GM19025 (cell line): ENCODE data around the gene DRC3.
A peak's percentile ranks its signal among the peaks of the same experiment; 100 is the strongest.
"Not testable (repeated sequence)": the region's sequence is repeated elsewhere in the genome, so short reads cannot be mapped to it uniquely, and the experiment has no call there.

ENCODE experiments used
- ATAC-seq: cut with Tn5 transposase; IDR thresholded peaks from one replicate; pipeline ENCODE4 v1.9.1; 2021; ENCODE audit warnings: mild to moderate bottlenecking, low read depth, moderate library complexity; ENCODE audit not compliant: unreplicated experiment

The DRC3 gene

DNA sequence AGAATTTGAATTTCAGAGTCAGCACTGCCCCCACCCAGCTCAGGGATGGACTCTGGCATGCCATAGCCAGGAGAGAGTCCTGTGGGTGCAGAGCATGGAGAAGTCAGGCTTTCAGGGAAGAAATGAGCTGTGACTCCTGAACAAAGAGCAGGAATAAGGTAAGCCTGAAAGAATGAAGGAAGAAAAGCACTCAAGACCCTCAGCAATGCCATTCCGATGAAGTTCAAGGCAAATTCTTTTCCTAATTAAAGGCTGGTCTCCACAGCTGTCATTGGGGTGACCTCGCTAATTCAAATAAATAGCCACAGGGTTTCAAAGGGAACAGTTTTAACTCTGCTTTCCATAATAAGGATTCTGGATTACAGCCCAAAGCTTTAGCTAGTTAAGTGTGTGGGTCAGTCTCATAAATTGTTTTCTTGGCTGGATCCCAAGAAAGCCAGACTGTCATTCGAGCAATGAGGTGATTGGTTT is 32.2 kb upstream of the DRC3 start:
- no peak for ATAC-seq

DNA sequence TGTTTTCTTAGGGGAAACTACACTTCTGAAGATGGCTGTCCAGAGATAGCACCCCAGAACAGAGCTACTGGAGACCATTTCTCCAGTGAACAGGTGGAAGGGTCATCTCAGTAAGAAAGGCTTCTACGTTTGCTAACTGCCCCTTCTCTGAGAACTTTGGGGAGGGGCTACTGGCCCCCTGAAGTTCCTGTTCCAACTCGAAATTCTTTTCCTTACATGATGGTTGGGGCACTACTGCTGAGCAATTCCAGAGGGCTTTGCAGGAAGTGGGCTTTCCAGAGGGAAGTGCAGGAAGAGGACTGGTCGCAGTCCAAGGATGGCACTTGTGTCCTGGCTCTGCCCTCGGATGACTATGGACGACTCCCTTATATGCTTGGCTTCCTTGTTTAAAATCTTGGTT is 31.6 kb upstream of the DRC3 start:
- no peak for ATAC-seq

DNA sequence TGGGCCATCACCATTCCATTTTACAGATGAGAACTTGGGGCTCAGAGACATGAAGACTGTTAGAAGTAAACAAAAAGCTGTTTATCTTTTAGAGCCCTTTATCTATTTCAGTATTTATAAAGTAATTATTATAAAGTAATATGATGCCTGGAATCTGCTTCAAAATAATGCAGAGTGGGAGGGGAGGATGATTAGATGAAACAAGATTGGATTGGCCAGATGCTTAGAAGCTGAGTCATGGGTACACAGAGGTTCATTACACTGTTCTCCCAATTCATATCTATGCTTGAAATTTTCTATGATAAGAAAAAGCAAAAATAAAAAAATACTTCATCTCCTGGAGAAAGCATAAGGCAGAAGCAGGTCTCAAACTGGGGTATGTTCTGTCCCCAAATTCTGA is 29.8 kb upstream of the DRC3 start:
- no peak for ATAC-seq

DNA sequence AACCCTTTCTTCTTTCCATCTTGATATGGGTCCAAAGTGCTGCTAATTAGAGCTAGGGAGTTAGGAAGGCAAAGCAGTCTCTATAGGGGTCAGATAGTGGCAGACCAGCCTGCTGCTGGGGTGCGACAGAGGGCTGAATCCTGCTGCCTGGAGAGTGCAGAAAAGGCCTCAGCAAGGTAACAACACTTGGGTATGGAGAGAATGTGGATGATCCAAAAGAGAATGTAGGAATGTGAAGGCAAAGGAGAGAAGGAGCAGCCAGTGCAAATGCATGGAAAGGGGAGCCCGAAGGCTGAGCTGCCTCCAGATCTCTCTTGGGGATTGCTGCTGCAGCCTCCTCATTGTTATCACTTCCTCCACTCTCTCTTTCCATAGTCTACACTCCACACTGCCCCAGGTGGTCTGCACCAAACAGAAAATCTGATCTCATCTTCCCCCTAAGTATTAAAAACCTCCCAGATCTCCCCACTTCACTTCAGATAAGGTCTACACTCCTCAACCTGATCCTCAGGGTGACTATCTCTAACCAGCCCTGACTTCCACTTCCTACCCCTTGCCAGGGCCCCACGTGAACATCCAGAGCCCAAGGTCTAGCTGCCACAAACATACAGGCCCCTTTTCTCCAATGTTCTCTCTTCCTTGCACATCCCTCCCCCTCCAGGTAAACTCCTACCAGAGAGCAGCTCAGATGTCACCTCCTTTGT is 29.2 kb upstream of the DRC3 start:
- ATAC-seq, result no peak

DNA sequence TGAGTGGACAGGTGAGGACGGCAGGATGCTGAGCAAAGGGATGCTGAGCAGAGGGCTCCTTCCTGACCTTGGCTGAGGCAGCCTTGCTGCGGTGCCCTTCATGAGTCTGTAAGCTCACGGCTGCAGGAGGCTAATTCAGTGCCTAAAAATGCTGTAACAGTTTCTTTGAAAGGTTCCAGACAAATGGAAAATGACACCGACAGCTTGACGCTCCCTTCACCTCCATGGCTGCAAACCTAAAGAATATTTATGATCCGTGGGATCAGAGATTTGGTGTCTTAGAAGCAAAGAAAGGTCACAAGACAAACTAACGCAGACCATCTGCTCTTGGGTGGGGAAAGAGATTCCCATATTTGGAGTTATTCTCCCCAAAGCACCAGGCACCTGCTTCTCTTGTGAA is 28.4 kb upstream of the DRC3 start:
- no peak for ATAC-seq

DNA sequence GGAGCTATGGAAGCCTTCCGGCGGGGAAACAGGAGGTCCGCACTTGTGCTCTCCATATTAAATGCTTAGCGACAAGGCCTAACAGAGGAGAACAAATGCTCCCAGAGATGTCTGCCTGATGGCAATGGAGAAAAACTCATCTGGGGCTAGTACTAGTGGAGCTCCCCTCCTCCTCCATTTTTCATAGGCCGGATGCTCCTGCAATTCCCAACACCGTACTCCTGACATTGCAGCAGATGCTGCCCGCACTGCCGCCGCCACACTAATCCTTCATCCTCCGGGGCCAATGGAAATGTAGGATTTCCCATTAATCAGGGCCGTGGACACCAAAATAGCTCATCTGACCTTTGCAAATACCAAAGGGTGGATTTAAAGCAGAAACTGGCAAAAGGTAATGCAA is 27.9 kb upstream of the DRC3 start:
- no peak for ATAC-seq

DNA sequence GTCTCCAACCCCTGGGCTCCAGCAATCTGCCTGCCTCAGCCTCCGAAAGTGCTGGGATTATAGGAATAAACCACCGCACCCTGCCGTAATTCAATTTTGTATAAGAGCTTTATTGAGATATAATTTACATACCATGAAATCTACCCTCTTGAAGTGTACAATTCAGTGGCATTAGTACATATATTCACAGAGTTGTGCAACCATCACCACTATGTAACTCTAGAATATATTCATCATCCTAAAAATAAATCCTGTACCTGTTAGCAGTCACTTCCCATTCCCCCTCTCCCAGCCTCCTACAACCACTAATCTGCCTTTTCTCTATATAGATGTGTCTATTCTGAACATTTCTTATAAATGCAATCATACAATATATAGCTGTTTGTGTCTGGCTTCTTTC is 26.6 kb upstream of the DRC3 start:
- no peak for ATAC-seq

DNA sequence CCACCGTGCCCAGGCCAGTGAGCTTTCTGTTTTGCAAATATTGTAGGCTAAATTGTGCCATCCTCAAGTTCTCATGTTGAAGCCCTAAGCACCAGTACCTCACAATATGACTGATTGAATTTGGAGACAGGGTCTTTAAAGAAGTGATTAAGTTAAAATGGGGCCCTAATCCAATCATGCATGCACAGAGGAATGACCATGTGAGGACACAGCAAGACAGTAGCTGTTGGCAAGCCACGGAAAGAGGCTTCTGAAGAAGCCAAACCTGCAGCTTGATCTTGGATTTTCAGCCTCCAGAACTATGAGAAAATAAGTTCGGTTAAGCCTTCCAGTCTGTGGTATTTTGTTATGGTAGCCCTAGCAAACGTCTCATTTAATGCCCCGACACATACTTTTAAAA is 25.4 kb upstream of the DRC3 start:
- ATAC-seq, result no peak

DNA sequence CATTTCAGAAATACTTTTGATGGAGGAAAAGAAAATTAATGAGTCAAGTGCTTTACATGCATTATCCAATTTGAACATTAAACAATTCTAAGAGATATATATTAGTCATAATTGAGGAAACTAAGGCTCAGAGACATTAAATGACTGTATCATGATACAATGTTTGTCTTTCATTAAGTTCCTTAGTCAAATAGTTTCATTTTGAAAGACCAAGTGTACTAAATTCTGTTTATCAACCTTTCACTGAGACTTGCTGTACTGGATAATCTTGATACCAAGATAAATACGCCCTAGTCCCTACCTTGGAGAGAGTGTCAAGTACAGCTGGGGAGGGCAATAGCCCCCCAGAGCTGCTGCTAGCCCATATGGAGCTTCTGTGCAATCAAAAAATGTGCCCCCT is 24.7 kb upstream of the DRC3 start:
- no peak for ATAC-seq

DNA sequence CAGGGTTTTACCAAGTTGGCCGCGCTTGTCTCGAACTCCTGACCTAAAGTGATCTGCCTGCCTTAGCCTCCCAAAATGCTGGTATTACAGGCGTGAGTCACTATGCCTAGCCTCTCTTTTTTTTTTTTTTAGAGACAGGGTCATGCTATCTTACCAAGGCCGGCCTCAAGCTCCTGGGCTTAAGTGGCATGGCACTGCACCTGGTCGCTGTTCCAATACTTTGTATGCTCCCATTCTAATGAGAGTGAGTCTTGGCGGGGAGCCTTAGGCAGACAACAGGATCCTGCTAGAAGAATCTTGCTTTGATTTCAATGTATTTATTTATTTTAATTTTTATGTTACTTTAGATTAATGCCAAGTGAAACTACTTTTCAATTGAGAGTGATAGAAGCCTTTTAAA is 22.3 kb upstream of the DRC3 start:
- ATAC-seq, result no peak

DNA sequence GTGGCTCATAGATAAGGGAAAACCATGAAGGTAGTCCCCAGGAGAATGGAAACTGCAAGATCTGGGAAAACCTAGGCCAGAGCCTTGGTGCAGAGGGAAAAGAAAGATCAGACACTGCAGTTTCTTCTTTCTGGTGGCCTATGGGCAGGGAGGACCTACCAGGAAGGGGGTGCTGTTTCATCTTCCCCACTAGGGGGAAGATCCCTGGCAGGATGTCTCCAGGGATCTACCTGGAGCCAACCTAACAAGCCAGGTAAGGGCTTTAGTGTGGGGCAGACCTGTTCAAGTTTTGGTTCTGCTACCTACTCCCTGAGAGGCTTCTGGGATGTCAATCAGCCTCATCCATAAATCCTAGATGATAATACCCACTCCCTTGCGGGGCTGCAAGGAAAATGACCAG is 21.9 kb upstream of the DRC3 start:
- no peak for ATAC-seq

DNA sequence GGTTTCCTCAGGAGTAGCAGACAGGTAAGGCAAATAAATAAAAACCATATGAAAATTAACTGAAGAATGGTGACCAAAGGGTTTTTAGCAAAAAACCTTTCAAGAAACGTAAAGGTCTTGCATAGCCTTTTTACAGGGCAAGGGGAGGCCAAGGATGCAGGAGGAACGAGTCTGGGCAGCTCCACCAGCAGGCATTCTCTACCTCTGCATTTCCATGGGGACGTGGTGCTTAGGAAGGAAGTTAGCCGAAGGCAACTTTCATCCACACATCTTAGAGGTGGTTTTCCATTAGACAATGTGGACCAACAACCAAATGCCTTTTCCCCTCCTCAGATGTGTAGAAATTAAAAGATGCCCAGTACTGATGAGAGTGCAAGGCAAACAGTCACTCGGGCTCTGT is 21.1 kb upstream of the DRC3 start:
- no peak for ATAC-seq

DNA sequence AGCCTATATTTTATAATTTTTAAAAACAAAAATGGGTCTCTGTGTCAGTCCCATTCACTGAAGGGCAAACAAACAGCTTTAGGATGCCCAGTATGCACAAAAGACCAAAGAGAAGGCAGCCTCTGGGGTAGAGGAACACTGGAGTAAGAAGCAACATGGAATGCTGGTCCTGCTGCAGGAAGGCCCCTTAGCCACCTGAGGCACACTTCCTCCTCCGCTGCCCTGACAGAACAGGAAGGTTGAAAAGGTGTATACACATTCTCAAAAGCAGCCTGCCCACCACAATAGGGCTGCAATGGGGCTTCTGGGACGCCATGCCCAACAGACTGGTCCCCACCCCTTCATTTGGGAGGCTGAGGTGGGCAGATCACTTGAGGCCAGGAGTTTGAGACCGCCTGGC is 20.0 kb upstream of the DRC3 start:
- ATAC-seq, result no peak

DNA sequence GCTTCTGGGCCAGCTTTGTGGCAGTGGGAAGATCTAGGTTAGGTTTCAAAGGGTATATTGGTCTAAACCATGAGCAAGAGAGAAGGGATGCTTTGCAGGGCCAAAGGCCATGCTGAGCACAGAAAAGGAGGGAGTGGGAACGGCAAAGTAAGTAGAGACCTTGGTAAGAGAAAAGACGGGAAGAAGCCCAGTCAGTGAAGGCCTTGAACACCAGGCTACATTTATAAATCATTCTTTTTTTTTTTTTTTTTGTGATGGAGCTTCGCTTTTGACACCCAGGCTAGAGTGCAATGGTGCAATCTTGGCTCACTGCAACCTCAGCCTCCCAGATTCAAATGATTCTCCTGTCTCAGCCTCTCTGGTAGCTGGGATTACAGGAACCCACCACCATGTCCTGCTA is 18.6 kb upstream of the DRC3 start:
- ATAC-seq, result no peak

DNA sequence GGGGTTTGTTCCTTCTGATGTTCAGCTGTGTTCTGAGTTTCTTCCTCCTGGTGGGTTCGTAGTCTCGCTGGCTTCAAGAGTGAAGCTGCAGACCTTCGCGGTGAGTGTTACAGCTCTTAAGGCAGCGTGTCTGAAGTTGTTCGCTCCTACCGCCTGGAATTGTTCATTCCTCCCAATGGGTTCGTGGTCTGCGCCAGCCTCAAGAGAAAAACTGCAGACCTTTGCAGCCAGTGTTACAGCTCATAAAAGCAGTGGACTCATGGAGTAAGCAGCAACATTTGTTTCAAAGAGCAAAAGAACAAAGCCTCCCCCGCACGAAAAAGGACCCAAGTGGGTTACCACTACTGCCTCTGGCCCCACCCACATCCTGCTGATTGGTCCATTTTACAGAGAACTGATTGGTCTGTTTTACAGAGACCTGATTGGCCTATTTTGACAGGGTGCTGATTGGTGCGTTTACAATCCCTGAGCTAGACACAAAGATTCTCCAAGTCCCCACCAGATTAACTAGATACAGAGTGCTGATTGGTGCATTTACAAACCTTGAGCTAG is 16.8 kb upstream of the DRC3 start:
- not testable (repeated sequence) for ATAC-seq

DNA sequence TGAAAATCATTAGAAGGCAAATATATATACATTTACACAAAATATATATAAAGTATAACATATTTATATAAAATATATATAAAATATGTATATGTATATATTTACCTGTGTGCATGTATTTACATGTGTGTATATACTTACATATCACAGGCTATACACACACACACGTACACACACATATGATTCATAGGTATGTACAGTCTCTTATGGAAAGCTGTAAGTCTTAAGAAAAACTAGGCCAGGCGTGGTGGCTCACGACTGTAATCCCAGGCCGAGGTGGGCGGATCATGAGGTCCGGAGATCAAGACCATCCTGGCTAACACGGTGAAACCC is 15.1 kb upstream of the DRC3 start:
- ATAC-seq, result no peak

DNA sequence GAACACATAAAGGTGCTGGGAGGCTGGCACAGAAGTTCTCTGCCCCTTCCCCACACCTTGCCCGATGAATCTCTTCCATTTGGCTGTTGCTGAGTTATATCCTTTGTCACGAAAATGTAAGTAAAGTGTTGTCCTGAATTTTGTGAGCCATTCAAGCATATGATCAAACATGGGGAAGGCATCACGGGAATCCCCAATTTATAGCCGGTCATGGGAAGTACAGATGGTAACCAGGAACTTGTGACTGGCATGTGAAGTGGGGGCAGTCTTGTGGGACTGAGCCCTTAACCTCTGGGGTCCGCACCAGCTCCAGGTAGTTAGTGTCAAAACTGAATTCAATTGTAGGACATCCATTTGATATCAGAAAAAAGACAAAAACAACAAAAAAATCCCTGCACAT is 13.7 kb upstream of the DRC3 start:
- no peak for ATAC-seq

DNA sequence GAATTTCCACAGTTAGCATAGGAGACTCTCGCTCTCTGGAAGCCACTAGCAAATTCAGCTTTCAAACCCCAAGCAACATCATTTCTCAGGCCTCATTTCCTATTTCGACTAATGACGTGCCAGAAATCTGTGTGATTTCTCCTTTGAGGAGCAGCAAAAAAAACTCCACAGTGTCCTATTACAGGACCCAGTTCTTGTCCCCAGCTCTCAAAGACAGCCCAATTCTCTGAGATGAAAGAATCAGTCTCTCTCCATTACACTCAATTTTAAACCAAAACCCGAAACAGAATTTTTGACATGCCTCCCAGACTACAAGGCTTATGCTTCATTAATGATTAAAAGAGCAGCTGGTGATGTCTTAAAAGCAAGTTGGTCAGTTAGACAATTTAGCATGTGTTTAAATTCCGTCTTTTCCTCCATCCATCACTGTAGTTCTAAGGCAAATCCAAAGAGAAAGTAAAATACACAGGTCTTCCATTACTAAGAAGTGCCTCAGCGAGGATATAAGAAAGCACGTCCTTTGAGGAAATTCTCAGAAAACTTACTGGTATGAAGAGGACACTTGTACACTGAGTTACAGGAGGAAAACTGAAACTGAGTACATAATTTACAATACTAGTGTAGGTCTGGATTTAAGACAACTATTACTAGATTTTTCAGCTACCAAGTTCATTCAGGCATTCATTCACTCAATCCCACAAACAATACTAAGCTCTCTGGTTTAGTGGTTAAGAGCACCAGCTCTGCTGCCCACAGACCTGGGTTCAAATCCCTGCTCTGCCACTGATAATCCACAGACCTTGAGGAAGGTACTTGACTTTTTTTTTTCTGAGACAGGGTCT is 12.9 kb upstream of the DRC3 start:
- ATAC-seq, result peak; percentile 61

DNA sequence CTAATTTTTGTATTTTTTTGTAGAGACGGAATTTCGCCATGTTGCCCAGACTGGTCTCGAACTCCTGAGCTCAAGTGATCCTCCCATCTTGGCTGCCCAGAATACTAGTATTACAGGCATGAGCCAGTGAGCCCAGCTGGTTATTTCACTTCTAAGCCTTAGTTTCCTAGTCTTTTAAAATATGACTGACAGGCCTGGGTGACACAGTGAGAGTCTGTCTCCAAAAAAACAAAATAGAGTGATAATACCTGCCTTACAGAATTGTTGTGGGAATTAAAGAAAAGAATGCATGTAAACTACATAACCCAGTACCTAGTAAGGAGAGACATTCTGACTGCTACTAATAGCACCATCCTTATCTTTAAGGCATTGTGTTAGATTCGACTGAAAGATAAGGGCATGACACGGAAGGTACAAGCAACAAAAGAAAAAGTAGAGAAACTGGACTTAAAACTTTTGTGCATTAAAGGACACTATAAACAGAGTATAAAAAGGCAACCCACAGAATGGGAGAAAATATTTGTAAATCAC is 12.1 kb upstream of the DRC3 start:
- ATAC-seq, result no peak

DNA sequence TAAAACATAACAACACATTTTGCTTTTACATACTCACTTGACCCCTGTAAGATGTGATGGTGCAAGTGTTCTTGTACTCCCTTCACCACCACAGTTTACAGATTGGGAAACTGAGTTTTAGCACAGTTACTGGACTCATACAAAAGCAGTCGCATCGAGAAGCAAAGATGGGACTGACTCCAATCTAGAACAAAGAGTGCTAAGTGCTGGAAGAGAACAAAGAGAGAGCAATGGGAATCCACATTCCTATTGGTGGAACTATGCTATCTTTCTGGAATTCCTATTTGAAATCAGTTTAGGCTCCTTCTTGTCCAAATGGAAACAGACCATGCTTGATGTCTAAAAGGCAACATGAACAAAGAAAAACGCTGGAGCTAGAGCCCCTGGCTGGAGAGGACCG is 9.6 kb upstream of the DRC3 start:
- no peak for ATAC-seq

DNA sequence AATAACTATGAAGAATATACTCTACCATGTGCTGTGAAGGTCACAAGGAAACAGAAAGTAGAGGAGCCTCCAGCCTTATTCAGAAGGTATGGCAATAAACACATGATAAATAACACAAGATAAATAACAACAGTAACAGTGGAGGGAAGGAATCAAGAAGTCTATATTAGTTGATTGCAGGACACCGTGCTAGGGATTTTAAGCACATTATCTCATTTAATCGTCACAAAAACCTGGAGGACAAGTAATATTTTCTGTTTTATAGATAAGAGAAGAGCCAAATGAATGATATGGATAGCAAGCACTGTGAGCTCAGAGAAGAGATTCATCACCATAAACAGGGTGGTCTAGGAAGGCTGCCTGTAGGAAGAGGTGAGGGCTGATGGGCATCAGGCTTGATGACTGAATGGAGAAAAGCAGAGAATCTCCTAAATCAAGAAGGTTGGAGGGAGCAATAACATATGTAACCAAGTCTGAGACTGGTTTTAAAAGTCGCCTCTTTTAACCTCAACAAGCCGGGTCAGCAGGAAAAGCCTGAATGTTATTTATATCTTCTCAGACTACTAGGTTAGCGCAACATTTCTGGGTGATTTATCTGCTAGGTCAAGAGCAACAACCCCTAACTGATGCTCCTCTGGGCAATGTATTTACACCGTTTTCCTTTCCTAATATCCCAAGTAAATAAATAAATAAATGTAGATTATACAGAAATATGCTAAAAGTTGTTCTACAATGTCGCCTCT is 8.8 kb upstream of the DRC3 start:
- ATAC-seq, result no peak
